GM13976 (cell line): ENCODE results near the gene PGAM2.

ENCODE experiments used
- DNase-seq: peaks from one replicate; pipeline ENCODE4 v3.0.0; 2012; ENCODE audit warnings: low spot score
- in situ Hi-C: fragments of 300-500 bp; cut with MboI; formaldehyde crosslinking; loops from one replicate; pipeline ENCODE4 v1.12.0; 2022; ENCODE audit warnings: low sequenced_read_pairs, mixed read lengths, inconsistent platforms; ENCODE audit not compliant: unreplicated experiment
- TF ChIP-seq, protein P1 (sequence below): IDR thresholded peaks from 2 replicates; pipeline ENCODE4 v1.5.1; 2012; ENCODE audit warnings: borderline replicate concordance, mild to moderate bottlenecking; ENCODE audit not compliant: insufficient read depth; ENCODE audit errors: extremely low read depth, missing control alignments, control extremely low read depth

Gene PGAM2

GRCh38 chr7:44057181-44057848 lies 8.1 kb downstream of the PGAM2 start:
- TF ChIP-seq, protein P1, sequence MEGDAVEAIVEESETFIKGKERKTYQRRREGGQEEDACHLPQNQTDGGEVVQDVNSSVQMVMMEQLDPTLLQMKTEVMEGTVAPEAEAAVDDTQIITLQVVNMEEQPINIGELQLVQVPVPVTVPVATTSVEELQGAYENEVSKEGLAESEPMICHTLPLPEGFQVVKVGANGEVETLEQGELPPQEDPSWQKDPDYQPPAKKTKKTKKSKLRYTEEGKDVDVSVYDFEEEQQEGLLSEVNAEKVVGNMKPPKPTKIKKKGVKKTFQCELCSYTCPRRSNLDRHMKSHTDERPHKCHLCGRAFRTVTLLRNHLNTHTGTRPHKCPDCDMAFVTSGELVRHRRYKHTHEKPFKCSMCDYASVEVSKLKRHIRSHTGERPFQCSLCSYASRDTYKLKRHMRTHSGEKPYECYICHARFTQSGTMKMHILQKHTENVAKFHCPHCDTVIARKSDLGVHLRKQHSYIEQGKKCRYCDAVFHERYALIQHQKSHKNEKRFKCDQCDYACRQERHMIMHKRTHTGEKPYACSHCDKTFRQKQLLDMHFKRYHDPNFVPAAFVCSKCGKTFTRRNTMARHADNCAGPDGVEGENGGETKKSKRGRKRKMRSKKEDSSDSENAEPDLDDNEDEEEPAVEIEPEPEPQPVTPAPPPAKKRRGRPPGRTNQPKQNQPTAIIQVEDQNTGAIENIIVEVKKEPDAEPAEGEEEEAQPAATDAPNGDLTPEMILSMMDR: no peak
- in situ Hi-C loops: no loop called here

GRCh38 chr7:44056681-44057080 lies 8.7 kb downstream of the PGAM2 start:
- DNase-seq: no peak
- in situ Hi-C loops: no loop called here
- TF ChIP-seq, protein P1: no peak

More at GRCh38 chr7:44057181-44057848, 8.1 kb downstream of the PGAM2 start:
- no peak for DNase-seq

- in situ Hi-C loops: no loop called here
These were observed 12.5 kb downstream of the PGAM2 start for GRCh38 chr7:44052771-44053365.

DNA sequence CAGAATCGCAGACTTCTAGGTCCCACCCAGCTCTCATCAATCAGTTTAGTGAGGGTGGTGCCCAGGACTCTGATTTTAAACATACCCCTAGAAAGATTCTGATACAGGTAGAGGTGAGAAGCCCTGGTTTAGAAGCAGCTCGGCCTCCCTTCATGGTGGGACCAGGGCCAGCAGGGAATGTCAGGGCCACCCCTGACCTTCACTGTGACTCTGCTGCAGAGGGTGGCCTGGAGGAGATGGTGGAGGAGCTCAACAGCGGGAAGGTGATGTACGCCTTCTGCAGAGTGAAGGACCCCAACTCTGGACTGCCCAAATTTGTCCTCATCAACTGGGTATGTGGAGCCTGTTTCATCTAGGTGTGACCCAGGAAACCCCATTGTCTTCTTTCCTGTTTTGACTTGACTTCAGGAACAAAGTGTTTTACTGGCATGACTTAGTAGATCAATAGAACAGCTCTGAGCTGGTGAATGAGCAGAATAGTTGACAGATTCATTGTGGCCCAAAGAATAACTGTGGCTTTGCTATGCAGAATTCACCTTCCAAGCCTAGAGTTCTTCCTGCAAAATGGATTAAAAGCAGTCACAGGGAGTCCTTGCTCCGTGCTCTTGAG lies 13.7 kb downstream of the PGAM2 start:
- in situ Hi-C loops: no loop called here
- no peak for DNase-seq
- TF ChIP-seq, protein P1: no peak

More at GRCh38 chr7:44052771-44053365, 12.5 kb downstream of the PGAM2 start:
- TF ChIP-seq, protein P1: no peak
- DNase-seq: no peak

- DNase-seq: no peak
- in situ Hi-C loops: no loop called here
- TF ChIP-seq, protein P1: no peak
These were observed 14.3 kb downstream of the PGAM2 start for GRCh38 chr7:44050915-44051560.

GRCh38 chr7:44050121-44050914 lies 15.0 kb downstream of the PGAM2 start:
- no peak for DNase-seq
- in situ Hi-C loops: no loop called here
- TF ChIP-seq, protein P1: no peak
